GM19099 (cell line): ENCODE results near the gene POLDIP2.
A peak's percentile ranks its signal among the peaks of the same experiment; 100 is the strongest.

Source experiments
- POLR2A ChIP-seq: IDR thresholded peaks from 3 replicates; pipeline ENCODE4 v1.6.1; 2011; ENCODE audit warnings: low read depth; ENCODE audit not compliant: insufficient read length; ENCODE audit errors: extremely low read depth

The POLDIP2 gene

DNA sequence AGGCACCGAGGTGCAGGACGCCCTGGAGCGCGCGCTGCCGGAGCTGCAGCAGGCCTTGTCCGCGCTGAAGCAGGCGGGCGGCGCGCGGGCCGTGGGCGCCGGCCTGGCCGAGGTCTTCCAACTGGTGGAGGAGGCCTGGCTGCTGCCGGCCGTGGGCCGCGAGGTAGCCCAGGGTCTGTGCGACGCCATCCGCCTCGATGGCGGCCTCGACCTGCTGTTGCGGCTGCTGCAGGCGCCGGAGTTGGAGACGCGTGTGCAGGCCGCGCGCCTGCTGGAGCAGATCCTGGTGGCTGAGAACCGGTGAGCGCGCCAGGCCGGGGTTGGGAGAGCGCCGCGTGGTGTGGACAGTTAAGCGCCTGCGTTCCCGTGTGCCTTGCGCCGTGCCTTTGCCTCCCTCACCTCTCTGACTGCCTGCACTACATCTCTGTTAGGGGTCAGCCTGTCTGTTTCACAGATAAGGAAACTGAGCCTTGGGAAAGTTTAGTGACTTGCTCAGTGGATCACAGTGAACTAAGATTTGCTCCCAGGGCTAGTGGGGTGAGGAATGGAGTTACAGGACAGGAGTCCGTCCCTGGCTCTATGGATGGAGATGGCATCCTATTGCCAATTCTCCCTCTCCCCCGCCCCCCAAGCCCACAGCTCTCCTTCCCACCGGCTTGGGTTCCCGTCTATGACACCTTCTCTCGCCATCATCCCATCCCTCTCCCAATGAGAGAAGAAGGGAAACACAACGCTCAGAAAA is 15.0 kb upstream of the POLDIP2 start:
- no peak for TF ChIP-seq POLR2A

DNA sequence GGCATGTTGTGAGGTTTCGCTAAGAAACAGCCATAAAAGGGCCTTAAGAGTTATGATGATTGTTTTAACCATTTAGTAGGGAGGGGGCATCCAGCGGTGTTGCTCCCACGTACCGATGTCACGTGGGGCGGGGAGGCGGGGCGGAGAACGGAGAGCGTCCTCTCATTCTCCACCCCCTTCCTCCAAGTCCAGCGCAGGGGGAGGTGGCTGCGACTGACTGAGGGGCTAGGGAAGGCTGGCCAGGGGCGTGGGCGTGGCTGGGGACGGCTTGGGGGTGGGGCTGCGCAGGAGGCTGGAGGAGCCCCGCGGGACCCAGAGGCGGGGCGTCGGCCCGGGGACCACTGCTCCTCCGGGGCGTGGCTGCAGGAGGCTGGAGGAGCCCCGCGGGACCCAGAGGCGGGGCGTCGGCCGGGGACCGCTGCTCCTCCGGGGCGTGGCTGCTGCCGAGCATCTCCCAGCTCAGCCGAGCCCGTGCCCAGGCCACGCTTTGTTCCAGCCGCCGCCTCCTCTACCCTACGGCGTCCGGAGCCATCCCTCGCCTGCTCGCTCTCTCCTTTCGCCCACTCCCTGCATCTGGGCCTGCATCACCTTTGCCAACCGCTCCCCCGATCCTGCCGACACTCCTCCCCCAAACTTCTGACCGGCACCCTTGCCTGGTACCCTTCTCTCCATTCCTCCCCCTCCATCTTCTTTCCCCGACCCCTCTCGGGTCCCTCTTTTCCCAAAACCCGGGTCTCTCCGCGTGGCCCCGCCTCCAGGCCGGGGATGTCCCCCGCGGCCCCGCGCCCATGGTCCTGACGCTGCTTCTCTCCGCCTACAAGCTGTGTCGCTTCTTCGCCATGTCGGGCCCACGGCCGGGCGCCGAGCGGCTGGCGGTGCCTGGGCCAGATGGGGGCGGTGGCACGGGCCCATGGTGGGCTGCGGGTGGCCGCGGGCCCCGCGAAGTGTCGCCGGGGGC is 14.2 kb upstream of the POLDIP2 start, which contains the start of gene SARM1:
Gene SARM1, plus strand, starts transcription at position 450 of the 958 bp plus-strand sequence. Its CDS starts 339 bp downstream, at position 789.
- peak; percentile 46 for TF ChIP-seq POLR2A

DNA sequence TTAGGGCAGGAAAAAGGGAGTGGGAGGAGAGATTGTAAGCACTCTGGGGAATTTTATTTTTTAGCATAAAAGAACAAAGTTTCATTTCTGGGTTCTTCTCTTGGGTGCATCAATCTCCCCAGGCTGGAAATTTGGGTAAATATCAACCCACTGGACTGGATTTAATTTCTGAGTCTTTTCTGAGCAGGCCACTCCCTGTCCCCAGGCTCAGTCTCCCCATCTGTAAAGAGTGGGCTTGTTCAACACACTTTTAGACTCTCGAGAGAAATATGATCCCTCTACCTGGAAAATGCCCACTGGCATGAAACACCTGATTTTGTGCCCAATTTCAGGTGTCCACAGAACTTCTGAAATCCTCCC is 13.4 kb upstream of the POLDIP2 start:
- TF ChIP-seq POLR2A: no peak

DNA sequence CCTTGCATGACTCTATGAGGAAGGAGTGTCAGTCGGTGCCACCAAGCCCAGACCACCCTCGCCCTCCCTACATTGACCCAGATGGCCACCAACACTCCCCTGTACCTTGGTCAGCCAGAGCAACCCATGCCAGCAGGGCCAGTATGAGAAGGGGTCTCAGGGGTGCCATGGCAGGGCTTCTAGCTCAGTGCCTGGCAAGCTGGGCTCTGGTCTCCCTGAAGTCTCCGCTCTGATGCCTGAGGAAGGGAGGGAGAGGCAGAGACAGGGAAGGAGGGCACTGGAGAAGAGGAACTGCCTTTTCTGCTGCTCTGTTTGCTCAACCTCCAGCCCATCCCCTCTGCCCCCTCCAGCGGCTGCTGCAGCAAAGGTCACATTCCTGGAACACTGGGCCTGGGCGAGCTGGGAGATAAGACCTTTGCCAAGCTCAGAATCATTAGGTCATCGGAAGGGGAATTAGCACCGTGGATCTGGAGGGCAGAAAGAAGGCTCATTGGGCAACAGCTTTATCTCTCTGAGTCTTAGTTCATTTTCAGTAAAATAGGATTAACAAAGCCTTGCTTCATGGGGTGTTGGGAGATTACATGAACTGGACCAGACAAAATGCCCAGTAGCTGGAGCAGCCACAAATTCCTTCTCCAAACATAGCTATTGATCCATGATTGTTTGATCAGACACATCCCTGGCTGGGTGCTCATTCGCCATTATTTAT is 12.9 kb upstream of the POLDIP2 start, which contains the start of gene VTN:
Gene VTN, minus strand, starts transcription at position 273 of the 709 bp plus-strand sequence. Its CDS starts 104 bp downstream, at position 169.
- no peak for TF ChIP-seq POLR2A

DNA sequence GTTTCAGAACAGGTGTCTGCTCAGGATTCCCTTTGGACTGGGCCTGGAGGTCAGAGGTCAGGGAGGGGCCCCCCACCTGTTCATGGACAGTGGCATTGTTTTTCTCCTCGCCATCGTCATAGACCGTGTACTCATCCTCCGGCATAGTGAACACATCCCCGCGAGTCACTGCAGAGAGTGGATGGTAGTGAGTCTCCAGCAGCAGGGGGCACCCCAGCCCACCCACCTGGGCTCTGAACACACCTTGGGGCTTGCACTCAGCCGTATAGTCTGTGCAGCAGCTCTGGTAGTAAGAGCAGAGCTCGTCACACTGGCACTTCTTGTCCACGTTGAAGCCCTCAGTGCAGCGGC is 12.3 kb upstream of the POLDIP2 start:
- no peak for TF ChIP-seq POLR2A

DNA sequence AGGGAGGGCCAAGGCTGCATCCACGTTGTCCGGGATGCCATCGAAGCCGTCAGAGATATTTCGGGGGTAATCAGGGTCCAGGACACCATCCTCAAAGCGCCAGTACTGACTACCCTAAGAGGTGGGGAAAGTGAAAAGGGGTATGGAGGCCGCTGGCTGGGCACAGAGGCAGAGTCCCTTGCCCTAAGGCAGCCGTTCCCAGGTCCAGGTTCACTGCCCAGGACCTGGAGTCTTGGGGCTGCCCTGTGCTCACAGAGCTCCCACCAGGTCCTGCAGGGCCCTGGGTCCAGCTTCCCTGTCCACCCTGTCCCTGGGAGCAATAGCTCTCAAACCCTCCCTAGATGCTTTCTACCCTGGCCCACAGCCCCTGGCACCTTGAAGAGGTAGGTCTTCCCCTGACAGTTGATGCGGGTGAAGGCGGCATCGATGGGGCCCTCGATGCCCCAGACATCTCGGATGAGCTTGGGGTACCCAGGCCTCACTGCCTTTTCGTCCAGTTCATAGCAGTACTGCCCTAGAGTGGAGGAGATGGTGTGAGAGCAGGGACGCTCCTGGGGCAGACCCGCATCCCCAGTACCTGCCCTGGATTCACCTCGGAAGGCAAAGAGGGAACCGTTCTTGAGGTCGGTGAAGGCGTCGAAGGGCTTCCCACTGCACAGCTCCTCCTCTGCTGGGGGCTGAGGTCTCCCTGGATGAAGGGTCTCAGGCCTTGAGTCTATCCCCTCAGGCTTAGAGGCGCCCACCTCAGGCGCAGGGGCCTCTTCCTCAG is 11.8 kb upstream of the POLDIP2 start:
- TF ChIP-seq POLR2A: no peak

DNA sequence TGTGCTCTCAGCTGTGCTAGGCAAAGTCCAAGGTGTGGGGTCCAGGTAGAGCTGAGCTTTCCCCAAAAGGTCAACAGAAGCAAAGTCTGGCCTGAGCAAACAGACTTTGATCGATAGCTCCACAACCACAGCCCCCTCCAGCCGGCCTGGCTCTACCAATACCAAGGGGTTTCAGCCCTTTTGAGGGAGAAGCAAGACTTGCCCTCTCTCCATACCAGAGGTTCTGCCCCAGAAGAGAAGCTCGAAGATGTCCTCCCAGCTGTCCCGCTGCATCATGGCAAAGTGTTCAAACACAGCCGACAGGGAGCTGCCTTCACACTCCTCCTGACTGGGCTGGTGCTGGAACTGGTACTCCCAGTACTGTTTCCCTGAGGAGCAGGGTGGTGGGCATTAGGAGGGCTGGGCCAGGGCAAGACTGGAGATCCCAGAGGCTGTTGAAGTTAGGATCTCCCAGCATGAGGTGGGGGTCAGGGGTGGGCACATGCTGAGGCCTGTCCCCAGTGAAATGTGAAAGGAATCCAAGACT is 11.0 kb upstream of the POLDIP2 start:
- TF ChIP-seq POLR2A: no peak

DNA sequence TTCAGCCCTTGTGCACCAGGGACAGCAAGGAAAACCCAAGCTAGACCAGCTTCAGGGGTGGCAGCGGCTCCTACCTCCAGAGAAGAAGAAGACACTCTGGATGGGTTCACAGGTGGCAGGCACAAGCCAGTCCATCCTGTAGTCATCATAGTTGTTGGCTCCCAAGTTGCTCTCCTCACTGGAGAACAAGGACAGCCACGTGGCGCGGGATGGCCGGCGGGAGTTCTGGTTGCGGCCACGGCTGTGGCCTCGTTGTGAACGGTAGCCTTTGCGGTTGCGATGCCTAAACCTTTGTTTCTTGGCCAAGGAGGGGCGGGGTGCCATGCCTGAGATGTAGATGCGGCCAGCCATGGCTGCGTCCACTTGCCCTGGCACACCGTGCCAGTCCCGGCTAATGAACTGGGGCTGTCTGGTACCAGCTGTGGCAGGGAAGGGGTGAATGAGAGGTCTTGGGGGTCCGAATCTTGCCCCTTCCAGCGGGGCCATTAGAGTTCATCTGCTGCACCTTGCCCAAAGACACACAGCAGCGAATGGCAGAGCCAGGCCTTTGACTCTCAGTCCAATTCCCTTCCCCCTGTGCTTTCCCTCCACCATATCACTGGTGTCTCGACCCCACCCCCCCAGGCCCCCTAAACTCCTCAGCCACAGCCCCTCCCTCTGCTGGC is 10.4 kb upstream of the POLDIP2 start:
- no peak for TF ChIP-seq POLR2A

DNA sequence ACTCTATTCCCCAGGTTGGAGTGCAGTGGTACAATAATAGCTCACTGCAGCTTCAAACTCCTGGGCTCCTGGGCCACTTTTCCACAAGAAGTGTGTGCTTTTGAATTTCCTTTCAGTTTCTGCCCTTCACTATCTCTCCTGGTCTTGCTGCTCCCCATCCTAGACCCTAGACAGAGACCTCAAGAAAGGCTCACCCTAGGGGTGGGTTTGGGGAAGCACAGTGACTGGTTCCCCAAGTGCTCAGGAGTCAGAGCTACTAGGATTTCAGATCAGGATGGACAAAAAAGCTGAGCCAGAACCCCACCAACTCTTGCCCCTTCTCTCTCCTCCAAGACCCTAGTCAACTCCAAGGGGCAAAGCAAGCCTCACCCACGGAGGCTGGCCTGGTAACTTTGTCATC is 9.3 kb upstream of the POLDIP2 start:
- TF ChIP-seq POLR2A: no peak

DNA sequence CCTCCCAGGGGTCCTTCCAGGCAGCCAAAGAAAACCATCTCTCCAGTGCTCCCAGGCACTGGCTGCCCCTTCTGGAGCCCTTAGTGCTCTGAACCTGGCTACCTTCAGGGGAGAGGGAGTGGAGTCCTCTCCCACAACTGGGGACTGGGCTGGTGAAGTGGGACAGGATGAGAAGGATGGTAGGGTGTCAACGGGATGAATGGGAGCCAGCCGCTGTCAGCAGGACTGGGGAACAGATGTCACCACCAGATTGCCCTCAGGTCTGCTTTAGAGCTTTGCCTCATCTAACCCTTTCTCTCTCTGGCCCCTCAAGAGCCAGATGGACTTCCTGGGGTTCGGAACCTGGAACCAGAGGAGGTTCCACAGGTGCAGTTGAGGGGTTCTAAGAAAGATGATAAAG is 8.2 kb upstream of the POLDIP2 start:
- TF ChIP-seq POLR2A: no peak

DNA sequence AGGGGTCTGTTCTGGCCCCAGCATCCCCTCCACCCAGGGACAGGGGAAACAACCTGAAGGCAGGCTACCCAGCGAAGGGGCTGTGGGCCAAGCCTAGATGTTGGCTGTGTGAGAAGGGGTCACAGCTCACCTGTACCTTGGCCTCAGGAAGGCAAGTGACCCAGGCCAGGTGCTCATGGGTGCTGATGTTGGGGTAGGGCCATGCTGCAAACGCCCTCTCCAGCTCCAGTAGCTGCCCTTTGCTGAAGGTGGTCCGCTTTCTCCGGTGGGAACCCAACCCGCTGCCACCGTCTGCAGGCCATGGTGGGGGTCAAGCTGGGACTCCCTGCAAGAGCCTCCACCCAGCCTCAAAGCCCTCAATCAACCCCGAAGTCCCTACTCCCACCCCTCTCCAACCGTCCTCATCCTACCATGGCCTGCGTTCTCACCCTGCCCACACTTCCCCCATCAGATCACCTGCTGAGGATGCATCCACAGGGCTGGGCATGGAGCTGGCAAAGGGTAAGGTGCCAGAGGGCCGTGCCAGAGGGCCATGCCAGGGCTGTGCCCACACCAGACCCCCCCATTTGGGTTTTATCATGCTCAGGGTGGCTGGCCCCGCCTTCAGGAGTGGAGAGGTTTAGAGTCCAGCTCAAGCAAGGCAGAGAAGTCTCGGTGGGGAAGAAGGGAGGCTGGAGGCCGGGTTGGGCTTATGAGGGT is 7.5 kb upstream of the POLDIP2 start, which contains the start of gene SEBOX:
Gene SEBOX, minus strand, starts transcription at position 535 of the 699 bp plus-strand sequence. Its CDS starts 48 bp downstream, at position 487.
- TF ChIP-seq POLR2A: no peak

DNA sequence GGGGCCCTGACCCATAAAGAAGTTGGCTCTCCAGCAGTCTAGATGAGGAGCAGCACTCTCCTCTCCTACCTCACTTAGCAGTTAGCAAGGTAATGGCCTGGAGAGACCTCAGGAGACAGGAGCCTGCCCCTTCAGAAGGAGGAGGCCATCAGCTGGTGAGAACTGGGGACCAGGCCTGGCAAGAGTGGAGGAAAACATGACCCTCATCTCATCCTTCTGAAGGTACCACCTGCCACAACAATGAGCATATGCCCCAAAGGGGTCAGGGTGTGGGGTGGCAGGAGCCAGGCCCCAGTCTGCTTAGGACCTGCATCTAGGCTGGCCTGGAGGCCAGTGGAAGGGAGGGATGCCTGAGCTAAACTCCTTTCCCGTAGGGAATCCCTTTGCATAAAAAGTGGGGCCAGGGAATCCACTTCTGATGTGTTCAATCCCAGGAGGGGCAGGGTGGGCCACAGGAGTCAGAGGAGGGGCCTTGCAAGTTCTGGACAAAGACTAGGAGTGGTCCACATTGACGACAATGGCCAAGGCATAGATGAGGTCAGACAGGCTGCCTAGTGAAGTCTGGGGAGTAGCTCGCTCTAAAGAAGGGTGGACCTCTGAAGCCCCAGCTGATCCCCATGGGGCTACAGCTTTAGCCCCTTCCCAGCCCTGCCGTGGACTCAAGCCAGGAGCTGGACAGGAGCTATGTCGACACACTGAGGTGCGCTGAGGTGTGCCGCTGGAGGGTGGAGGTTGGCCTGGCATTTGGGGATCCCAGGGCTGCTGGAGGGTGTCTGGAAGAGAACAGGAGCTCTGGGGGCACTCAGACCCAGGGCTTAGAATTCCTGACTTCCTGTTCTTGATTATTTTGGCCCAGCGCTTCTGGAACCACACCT is 6.7 kb upstream of the POLDIP2 start:
- TF ChIP-seq POLR2A: no peak

DNA sequence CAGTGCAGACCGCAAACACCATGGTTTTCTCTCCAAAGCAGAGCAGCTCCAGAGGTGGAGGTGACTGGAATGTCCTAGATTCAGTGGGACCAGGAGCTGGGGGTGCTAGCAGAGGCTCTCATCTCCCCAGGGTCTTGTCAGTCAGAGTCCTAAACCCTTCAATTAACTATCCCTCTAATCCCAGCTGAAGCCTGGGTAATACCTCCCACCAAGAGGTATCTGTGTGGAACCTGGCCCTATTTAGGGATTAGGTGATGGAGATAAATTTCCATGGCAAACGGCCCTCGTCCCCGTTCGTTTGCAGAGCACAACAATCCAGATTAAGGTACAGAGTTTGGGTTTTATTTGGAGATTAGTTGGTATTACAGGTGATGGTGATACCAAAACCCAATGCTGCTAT is 5.9 kb upstream of the POLDIP2 start:
- TF ChIP-seq POLR2A: no peak

DNA sequence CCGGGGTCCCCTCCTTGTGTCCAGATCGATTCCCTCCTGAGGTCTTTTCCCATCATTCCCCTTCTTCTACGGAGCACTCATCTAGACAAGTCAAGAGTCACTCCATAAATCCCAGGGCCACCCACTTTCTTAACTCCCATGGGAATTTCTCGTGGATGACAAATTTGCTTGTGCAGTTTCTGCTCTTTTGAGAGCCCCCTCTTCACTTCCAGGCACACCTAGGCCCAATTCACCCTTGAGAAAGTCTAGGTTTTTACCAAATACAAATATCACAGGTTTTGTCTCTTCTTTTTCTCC is 522 bp upstream of the POLDIP2 start:
- TF ChIP-seq POLR2A: no peak
